Measurements from ENCODE around the gene MAG. TPM values are rescaled to one million over a fixed set of nuclear protein-coding genes. Genes with fewer than 3 reads are reported as not detected.

MAG gene
- total and polyA plus RNA-seq, 9 of the 15 experiments (the other 6 are each of a cell fraction or from before 2014, with no cell fraction given) = 0.11 to 10.0 (median 1.6) TPM

DNA sequence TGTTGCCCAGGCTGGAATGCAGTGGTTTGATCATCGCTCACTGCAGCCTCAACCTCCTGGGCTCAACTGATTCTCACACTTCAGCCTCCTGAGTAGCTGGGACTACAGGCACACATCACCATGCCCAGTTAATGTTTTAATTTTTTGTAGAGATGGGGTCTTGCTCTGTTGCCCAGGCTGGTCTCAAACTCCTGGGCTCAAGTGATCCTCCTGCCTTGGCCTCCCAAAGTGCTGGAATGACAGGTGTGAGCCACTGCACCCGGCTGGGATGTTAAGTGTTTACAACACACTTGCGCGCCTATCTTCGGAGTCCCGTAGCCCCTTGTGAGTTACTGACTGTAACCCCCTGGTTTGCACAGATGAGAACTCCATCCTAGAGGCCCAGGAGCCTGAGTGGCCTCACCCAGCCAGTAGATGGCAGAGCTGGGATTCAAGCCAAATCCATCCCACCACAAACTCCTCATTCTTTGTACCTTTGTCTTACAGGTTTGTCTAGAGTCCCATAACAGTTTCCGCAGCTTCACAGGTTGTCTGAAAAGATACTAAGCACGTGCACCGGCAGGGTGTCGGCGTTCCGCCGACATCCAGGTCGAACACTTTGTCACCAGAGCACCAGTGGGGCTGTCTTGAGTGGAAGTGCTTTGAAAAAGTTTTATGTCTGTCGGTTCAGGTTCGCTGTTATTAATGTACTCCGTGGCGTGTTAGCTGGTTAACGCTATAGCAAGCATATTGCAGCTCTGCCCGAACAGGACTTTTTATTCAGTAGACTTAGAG lies 14.7 kb downstream of the MAG start (continued):
- TF ChIP-seq, protein P1, sequence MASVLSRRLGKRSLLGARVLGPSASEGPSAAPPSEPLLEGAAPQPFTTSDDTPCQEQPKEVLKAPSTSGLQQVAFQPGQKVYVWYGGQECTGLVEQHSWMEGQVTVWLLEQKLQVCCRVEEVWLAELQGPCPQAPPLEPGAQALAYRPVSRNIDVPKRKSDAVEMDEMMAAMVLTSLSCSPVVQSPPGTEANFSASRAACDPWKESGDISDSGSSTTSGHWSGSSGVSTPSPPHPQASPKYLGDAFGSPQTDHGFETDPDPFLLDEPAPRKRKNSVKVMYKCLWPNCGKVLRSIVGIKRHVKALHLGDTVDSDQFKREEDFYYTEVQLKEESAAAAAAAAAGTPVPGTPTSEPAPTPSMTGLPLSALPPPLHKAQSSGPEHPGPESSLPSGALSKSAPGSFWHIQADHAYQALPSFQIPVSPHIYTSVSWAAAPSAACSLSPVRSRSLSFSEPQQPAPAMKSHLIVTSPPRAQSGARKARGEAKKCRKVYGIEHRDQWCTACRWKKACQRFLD (CRISPR knock-in tag; IDR thresholded peaks at IDR 0.05) = no peak
- TF ChIP-seq, protein P2, sequence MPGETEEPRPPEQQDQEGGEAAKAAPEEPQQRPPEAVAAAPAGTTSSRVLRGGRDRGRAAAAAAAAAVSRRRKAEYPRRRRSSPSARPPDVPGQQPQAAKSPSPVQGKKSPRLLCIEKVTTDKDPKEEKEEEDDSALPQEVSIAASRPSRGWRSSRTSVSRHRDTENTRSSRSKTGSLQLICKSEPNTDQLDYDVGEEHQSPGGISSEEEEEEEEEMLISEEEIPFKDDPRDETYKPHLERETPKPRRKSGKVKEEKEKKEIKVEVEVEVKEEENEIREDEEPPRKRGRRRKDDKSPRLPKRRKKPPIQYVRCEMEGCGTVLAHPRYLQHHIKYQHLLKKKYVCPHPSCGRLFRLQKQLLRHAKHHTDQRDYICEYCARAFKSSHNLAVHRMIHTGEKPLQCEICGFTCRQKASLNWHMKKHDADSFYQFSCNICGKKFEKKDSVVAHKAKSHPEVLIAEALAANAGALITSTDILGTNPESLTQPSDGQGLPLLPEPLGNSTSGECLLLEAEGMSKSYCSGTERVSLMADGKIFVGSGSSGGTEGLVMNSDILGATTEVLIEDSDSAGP (CRISPR knock-in tag; IDR thresholded peaks at IDR 0.05) = no peak
- TF ChIP-seq ZNF12 (CRISPR knock-in tag; IDR thresholded peaks at IDR 0.05) = no peak
- TF ChIP-seq RBM39 (optimal IDR thresholded peaks at IDR 0.05; ENCODE audit: low read depth, low read length) = no peak
- no peak for TF ChIP-seq HMG20B (CRISPR knock-in tag; IDR thresholded peaks at IDR 0.05)
- TF ChIP-seq, protein P3, sequence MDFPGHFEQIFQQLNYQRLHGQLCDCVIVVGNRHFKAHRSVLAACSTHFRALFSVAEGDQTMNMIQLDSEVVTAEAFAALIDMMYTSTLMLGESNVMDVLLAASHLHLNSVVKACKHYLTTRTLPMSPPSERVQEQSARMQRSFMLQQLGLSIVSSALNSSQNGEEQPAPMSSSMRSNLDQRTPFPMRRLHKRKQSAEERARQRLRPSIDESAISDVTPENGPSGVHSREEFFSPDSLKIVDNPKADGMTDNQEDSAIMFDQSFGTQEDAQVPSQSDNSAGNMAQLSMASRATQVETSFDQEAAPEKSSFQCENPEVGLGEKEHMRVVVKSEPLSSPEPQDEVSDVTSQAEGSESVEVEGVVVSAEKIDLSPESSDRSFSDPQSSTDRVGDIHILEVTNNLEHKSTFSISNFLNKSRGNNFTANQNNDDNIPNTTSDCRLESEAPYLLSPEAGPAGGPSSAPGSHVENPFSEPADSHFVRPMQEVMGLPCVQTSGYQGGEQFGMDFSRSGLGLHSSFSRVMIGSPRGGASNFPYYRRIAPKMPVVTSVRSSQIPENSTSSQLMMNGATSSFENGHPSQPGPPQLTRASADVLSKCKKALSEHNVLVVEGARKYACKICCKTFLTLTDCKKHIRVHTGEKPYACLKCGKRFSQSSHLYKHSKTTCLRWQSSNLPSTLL (IDR thresholded peaks at IDR 0.05) = no peak
- no peak for TF ChIP-seq ZNF644 (tag; IDR thresholded peaks at IDR 0.05; ENCODE audit: low read depth)
- 0 out of 2 replicates have a peak, but pooled peaks have one; percentile 2 for TF ChIP-seq LEF1 (IDR thresholded peaks at IDR 0.05)
- no peak for TF ChIP-seq FOXJ2 (tag; IDR thresholded peaks at IDR 0.05)
- TF ChIP-seq, protein P4, sequence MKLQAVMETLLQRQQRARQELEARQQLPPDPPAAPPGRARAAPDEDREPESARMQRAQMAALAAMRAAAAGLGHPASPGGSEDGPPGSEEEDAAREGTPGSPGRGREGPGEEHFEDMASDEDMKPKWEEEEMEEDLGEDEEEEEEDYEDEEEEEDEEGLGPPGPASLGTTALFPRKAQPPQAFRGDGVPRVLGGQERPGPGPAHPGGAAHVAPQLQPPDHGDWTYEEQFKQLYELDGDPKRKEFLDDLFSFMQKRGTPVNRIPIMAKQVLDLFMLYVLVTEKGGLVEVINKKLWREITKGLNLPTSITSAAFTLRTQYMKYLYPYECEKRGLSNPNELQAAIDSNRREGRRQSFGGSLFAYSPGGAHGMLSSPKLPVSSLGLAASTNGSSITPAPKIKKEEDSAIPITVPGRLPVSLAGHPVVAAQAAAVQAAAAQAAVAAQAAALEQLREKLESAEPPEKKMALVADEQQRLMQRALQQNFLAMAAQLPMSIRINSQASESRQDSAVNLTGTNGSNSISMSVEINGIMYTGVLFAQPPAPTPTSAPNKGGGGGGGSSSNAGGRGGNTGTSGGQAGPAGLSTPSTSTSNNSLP (IDR thresholded peaks at IDR 0.05; ENCODE audit: borderline replicate concordance, low read depth, low read length) = no peak
- TF ChIP-seq ZNF717 (CRISPR knock-in tag; IDR thresholded peaks at IDR 0.05) = no peak
- TF ChIP-seq, protein P5, sequence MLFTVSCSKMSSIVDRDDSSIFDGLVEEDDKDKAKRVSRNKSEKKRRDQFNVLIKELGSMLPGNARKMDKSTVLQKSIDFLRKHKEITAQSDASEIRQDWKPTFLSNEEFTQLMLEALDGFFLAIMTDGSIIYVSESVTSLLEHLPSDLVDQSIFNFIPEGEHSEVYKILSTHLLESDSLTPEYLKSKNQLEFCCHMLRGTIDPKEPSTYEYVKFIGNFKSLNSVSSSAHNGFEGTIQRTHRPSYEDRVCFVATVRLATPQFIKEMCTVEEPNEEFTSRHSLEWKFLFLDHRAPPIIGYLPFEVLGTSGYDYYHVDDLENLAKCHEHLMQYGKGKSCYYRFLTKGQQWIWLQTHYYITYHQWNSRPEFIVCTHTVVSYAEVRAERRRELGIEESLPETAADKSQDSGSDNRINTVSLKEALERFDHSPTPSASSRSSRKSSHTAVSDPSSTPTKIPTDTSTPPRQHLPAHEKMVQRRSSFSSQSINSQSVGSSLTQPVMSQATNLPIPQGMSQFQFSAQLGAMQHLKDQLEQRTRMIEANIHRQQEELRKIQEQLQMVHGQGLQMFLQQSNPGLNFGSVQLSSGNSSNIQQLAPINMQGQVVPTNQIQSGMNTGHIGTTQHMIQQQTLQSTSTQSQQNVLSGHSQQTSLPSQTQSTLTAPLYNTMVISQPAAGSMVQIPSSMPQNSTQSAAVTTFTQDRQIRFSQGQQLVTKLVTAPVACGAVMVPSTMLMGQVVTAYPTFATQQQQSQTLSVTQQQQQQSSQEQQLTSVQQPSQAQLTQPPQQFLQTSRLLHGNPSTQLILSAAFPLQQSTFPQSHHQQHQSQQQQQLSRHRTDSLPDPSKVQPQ (CRISPR knock-in tag; IDR thresholded peaks at IDR 0.05; ENCODE audit: borderline replicate concordance) = no peak
- no peak for TF ChIP-seq HMG20A (CRISPR knock-in tag; conservative IDR thresholded peaks at IDR 0.05)
- TF ChIP-seq DNMT1 (IDR thresholded peaks at IDR 0.05) = no peak
- no peak for TF ChIP-seq CAMTA2 (CRISPR knock-in tag; conservative IDR thresholded peaks at IDR 0.05)

Data from K562 (cell line).